Measurements from ENCODE around the gene ADAD2. TPM values are rescaled to one million over a fixed set of nuclear protein-coding genes. Genes with fewer than 3 reads are reported as not detected.

The ADAD2 gene
- total RNA-seq, 1 donor from 2014 or later = not detected

GRCh38 chr16:84179612-84180320, 11.2 kb upstream of the ADAD2 start:
- Histone ChIP-seq H3K4me3 (no peak overlapping the region), H3K4me1 (peaks cover 40% of the 10 kb centered on the region), H3K9me3 (no peaks in the 10 kb centered on the region), H3K27me3 (no peaks in the 10 kb centered on the region), H3K36me3 (peaks cover 0 to 55% of the 10 kb centered on the region in 2 donors), H3K27ac (no peak overlapping the region)
- no peak for DNase-seq (ENCODE audit: extremely low spot score in 2 of 2)
- intact Hi-C loops (cut with DNase I) = loop anchor here (10.0 kb wide), 2 partner anchors 95 to 225 kb away; partner anchors contain the start of gene OSGIN1
- no peak for TF ChIP-seq POLR2A (IDR thresholded peaks at IDR 0.05)
- no peak for TF ChIP-seq POLR2AphosphoS5 (IDR thresholded peaks at IDR 0.05; ENCODE audit: insufficient read depth in 1 of 2, low read depth in 1 of 2)
- no peak for TF ChIP-seq CTCF (IDR thresholded peaks at IDR 0.05)

- H3K36me3 ChIP-seq = peaks cover 0 to 56% of the 10 kb centered on the region in 2 donors
Observed at GRCh38 chr16:84180519-84181140, 10.3 kb upstream of the ADAD2 start.

GRCh38 chr16:84181144-84181915, 9.6 kb upstream of the ADAD2 start:
- peaks cover 37% of the 10 kb centered on the region for H3K4me1 ChIP-seq
- intact Hi-C loops (cut with DNase I) = loop anchor here (10.0 kb wide), 1 partner anchor 97 kb away; no protein-coding TSS in a partner anchor
- H3K36me3 ChIP-seq = peaks cover 0 to 56% of the 10 kb centered on the region in 2 donors
- no peaks in the 10 kb centered on the region for H3K27me3 ChIP-seq
- no peak overlapping the region for H3K27ac ChIP-seq
- H3K9me3 ChIP-seq = no peaks in the 10 kb centered on the region
- DNase-seq (ENCODE audit: extremely low spot score in 2 of 2) = no peak
- TF ChIP-seq POLR2A (IDR thresholded peaks at IDR 0.05) = no peak
- TF ChIP-seq POLR2AphosphoS5 (IDR thresholded peaks at IDR 0.05; ENCODE audit: insufficient read depth in 1 of 2, low read depth in 1 of 2) = no peak
- no peak for TF ChIP-seq CTCF (IDR thresholded peaks at IDR 0.05)
- H3K4me3 ChIP-seq = no peak overlapping the region

More at GRCh38 chr16:84180519-84181140, 10.3 kb upstream of the ADAD2 start:
- TF ChIP-seq POLR2AphosphoS5 (IDR thresholded peaks at IDR 0.05; ENCODE audit: insufficient read depth in 1 of 2, low read depth in 1 of 2) (no peak), POLR2A (IDR thresholded peaks at IDR 0.05) (no peak), CTCF (IDR thresholded peaks at IDR 0.05) (no peak)
- Histone ChIP-seq H3K27ac (no peak overlapping the region), H3K4me3 (no peak overlapping the region), H3K4me1 (peaks cover 37% of the 10 kb centered on the region), H3K27me3 (no peaks in the 10 kb centered on the region), H3K9me3 (no peaks in the 10 kb centered on the region)
- DNase-seq (ENCODE audit: extremely low spot score in 2 of 2) = no peak
- intact Hi-C loops (cut with DNase I) = loop anchor here (10.0 kb wide), 1 partner anchor 96 kb away; no protein-coding TSS in a partner anchor

- Histone ChIP-seq H3K4me3 (no peak overlapping the region), H3K27me3 (no peaks in the 10 kb centered on the region), H3K9me3 (no peaks in the 10 kb centered on the region), H3K27ac (no peak overlapping the region), H3K4me1 (peaks cover 33% of the 10 kb centered on the region), H3K36me3 (peaks cover 0 to 56% of the 10 kb centered on the region in 2 donors)
- no peak for TF ChIP-seq POLR2A (IDR thresholded peaks at IDR 0.05)
- no peak for TF ChIP-seq CTCF (IDR thresholded peaks at IDR 0.05)
- no peak for TF ChIP-seq POLR2AphosphoS5 (IDR thresholded peaks at IDR 0.05; ENCODE audit: insufficient read depth in 1 of 2, low read depth in 1 of 2)
- no peak for DNase-seq (ENCODE audit: extremely low spot score in 2 of 2)
- intact Hi-C loops (cut with DNase I) = loop anchor here (10.0 kb wide), 1 partner anchor 97 kb away; no protein-coding TSS in a partner anchor
Observed at GRCh38 chr16:84182104-84182503, 8.9 kb upstream of the ADAD2 start.

All from vagina (tissue), 2 donors.